Hepatic stellate cell (primary cell): ENCODE data around the gene TMEM175.
"Not testable (repeated sequence)": the region's sequence is repeated elsewhere in the genome, so short reads cannot be mapped to it uniquely, and the experiment has no call there.

Experiments used
- DNase-seq: peaks from one replicate; pipeline ENCODE4 v3.0.0; 2011; ENCODE audit warnings: low spot score

Gene TMEM175

GRCh38 chr4:917992-918391 lies 14.3 kb upstream of the TMEM175 start:
- DNase-seq = no peak

DNA sequence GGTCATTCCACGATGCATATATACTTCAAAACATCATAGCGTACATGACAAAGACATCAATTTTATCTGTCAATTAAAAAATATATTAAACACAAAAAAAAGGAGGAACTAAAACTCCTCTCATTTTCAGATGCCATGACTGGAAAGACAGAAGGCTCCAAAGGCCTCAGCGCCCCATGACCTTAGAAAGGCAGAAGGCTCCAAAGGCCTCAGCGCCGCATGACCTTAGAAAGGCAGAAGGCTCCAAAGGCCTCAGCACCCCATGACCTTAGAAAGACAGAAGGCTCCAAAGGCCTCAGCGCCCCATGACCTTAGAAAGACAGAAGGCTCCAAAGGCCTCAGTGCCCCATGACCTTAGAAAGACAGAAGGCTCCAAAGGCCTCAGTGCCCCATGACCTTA lies 13.7 kb upstream of the TMEM175 start:
- not testable (repeated sequence) for DNase-seq

DNA sequence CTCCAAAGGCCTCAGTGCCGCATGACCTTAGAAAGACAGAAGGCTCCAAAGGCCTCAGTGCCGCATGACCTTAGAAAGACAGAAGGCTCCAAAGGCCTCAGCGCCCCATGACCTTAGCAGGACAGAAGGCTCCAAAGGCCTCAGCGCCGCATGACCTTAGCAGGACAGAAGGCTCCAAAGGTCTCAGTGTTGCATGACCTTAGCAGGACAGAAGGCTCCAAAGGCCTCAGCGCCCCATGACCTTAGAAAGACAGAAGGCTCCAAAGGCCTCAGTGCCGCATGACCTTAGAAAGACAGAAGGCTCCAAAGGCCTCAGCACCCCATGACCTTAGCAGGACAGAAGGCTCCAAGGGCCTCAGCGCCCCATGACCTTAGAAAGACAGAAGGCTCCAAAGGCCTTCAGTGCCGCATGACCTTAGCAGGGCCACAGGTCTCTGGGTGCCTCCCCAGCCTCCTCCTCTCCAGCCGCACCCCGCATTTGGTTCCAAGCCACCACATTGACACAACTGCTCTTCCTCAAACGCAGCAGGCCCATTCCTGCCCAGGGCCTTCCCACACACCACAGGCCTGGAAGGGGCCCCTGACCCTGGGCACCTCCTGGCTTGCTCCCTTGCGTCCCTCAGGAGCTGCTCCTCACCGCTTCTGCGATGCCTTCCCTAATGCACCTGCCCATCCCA lies 13.1 kb upstream of the TMEM175 start:
- DNase-seq = not testable (repeated sequence)

DNA sequence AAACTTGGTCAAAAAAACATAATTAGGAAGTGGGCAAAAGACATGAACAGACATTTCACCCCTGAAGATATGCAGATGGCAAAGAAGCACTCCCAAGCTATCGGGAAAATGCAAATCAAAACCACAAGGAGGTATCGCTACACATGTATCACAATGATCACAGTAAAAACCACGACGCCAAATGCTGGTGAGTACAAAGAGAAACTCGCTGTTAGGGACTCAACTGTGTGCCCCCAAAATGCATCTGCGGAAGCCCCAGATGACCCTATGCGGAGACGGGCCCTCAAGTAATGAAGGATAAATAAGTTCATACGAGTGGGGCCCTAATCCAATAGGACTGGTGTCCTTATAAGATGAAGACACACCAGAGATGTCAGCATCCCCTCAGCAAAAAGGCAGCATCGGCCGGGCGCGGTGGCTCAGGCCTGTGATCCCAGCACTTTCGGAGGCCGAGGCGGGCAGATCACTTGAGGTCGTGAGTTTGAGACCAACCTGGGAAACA lies 10.4 kb upstream of the TMEM175 start:
- DNase-seq = no peak

- no peak for DNase-seq
These were observed 7.9 kb upstream of the TMEM175 start for GRCh38 chr4:924107-925096.

GRCh38 chr4:925171-925570 lies 7.1 kb upstream of the TMEM175 start:
- DNase-seq = no peak

GRCh38 chr4:925771-926500 lies 6.3 kb upstream of the TMEM175 start:
- no peak for DNase-seq

GRCh38 chr4:926538-926937 lies 5.7 kb upstream of the TMEM175 start:
- DNase-seq = no peak

- DNase-seq = not testable (repeated sequence)
These were observed 4.7 kb upstream of the TMEM175 start for GRCh38 chr4:927566-927965.

DNA sequence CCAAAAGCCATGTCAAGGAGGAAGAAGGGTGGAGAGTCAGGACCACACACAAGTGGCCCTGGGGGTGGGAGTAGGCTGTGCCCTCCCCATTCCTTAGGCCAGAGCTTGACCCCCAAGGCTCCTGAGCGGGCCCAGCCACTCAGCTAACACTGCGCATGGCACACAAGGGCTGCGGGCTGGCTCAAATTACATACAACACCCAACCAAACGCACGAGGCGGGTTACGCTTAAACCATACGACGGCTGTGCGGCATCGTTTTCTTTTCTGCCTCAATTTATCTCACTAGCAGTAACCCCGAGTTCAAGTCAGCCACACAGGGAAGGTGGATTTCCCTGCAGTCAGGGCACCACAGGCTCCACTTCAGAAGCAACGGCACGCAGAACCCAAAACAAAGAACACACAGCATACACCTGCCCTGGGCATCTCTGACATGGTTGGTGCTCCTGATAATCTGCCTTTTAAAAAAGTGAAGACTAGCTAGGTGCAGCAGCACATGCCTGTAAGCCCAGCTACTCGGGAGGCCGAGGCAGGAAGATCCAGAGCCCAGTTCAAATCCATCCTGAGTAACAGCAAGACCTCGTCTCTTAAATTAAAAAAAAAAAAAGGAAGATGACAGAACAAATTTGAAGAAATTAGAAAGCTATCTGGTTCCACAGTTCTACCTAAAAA lies 3.0 kb upstream of the TMEM175 start:
- DNase-seq = no peak

DNA sequence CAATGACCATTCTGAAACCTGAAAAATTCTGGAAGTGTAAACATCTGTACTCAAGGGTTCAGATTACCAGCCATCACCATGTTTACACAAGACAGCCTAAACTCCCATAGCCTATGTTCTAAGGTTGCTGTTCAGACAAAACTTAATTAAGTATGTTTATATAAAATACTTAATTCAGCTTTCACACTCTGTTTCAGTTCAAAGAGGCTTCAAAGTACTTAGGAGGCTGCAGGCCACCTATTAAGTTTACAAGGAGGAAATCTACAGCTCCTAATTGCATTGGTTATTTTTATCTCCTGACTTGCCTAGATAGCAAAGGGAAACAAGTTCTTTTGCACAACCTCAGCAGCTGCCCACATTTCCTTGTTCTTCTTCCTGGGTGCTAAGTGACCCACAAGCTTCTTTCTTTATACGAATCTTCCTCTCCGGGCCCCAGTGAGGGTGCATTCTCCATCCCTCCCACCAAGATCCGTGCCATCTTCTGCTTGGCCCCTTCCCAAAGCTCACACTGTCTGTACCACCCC lies 2.2 kb upstream of the TMEM175 start:
- no peak for DNase-seq

- no peak for DNase-seq
These were observed 1.4 kb upstream of the TMEM175 start for GRCh38 chr4:930827-931193.

DNA sequence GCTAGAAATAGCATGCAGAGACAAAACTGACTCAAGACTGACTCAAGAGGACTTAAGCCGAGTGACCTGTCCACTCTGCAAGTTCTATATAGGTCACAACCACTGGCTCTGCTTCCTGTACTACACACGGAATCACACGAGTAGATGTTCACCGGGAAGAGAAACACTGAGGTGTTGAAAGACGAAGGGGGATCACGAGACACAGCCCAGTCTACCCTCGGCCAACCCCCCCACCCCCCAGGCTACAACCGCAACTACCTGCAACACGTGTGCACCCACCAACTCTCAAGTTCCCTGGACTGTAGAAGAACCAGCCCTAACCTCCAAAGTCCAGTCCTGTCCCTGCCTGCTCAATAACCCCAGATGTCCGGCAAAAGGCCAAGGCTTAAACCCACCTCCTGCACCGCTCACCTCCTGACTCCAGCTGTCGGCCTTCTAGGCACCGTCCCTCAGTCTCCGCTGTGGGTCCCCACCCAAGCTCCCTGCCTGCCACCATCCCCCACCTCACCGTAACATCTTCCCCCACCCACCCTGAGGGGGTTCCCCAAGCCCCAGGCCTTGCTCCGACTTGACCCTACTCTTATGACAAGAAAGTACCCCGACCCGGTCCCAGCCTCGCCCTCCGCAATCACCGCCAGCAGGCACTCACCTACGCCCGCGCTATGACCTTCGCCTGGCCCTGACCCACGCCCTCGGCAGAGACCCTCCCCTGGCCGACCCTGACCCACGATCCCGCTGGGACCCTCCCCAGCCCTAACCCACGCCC lies 883 bp upstream of the TMEM175 start:
- DNase-seq = peak; percentile 85

- DNase-seq = no peak
These were observed 432 bp downstream of the TMEM175 start for GRCh38 chr4:932713-933070.

GRCh38 chr4:939508-939907 lies 7.2 kb downstream of the TMEM175 start:
- DNase-seq = not testable (repeated sequence)

DNA sequence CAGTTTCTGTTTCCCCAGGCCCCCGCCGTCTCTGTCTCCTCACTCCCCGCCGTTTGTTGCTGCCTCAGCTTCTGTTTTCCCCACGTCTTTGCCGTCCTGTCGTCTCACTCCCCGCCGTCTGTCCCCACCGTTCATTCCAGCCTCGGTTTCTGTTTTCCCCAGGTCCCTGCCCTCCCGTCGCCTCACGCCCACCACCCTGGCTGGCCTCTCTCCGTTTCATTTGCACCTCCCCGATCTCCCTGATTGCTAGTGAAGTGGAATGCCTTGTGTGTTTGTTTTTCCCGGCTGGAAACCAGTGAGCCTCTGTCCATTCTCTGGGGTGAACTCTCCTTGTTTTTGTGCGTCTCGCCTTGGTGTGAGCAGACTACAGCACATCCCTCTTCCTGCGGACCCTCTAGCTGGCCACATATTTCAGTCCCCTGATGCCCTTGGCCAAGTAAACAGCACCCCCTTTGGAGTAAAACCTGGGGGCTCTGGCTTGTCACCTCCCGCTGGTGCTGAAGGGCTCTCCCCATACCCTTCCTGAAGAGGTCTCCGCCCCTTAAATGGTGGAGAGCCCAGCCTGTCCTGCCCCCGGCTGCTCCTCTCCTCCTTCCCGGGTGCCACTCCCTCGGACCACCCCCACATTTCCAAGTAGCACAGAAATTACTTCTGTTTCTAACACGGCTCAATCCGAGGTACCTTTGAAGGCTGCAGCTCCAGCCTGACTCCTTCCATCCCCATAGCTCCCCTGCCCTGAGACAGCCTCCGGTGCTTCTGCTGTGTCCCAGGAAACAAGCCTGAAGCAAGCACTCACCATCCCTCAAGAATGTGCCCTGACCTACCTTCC lies 13.2 kb downstream of the TMEM175 start:
- DNase-seq = no peak

DNA sequence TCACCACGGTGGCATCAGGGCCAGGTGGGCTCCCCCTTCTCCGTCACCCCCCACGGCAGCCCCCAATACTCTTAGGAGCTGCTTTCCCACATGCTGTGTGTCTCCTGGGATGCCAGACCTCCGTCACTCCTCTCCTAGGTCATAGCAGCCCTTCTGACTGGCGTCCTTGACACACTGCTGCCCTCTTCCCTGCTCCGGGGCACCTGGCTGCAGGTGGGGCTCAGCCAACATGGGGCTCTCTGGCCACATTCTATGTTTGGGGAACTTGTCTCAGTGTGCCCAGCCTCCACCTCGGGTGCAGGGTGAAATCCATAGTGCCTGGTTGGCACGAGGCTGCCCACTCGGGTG lies 13.8 kb downstream of the TMEM175 start:
- DNase-seq = no peak

- DNase-seq = no peak
These were observed 14.5 kb downstream of the TMEM175 start for GRCh38 chr4:946517-947471.

DNA sequence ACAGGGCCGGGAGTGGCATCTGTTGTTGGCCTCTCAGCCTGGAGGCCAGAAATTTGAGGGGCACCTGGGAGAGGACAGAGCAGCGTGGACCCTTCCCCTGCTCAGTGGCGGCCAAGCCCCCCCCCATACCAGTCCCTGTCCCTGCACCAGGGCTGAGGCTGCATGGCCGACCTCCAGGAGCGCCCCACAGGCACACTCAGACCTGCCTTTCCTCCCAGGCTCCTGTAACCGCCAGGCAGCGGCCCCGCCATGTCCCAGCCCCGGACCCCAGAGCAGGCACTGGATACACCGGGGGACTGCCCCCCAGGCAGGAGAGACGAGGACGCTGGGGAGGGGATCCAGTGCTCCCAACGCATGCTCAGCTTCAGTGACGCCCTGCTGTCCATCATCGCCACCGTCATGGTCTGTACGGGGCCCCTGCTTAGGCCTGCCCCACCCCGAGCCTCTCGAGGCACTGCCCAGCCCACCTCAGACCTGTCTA lies 15.3 kb downstream of the TMEM175 start:
- no peak for DNase-seq
